Measurements from ENCODE around the gene CNNM2.
A peak's percentile ranks its signal among the peaks of the same experiment; 100 is the strongest.

DNA sequence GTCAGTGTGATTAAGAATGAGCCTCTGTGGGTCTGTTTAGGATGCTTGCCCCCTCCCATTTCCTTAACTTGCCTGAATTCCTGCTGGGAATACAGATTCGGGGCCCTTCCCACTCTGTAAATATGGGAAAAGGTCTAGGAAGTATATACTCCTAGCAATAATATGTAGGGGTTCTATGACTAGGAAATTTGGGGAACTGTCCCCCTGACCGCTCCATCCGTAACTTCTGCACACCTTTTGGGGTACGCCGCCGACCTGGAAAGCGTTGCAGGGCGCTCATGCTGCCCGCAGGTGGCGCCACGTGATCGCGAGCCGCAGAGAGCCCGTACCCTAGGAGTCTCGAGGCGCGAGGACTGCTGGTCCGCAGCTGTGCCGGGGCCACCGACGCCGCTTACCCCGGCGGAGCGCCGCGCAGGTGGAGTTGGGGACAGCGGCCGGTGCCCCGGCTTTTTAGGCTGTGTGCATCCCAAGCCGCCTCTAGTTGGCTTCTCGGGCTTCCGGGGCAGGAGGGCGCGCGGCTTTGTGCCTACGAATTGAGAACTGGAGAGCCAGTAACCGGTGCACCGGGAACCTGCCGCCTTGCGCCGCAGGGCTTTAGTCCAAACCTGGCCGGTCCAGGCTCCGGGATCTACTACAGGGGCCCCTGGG, 656 bp upstream of the CNNM2 start:
- TF ChIP-seq, protein P1, sequence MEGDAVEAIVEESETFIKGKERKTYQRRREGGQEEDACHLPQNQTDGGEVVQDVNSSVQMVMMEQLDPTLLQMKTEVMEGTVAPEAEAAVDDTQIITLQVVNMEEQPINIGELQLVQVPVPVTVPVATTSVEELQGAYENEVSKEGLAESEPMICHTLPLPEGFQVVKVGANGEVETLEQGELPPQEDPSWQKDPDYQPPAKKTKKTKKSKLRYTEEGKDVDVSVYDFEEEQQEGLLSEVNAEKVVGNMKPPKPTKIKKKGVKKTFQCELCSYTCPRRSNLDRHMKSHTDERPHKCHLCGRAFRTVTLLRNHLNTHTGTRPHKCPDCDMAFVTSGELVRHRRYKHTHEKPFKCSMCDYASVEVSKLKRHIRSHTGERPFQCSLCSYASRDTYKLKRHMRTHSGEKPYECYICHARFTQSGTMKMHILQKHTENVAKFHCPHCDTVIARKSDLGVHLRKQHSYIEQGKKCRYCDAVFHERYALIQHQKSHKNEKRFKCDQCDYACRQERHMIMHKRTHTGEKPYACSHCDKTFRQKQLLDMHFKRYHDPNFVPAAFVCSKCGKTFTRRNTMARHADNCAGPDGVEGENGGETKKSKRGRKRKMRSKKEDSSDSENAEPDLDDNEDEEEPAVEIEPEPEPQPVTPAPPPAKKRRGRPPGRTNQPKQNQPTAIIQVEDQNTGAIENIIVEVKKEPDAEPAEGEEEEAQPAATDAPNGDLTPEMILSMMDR (IDR thresholded peaks at IDR 0.05; ENCODE audit: low read depth, low read length, poor library complexity, severe bottlenecking), result peak; percentile 97
- TF ChIP-seq EZH2phosphoT487 (IDR thresholded peaks at IDR 0.05; ENCODE audit: borderline replicate concordance, low read length), result no peak
